B cell (primary cell): ENCODE measurements around the gene FSHR. TPM values are rescaled to one million over a fixed set of nuclear protein-coding genes. Genes with fewer than 3 reads are reported as not detected.

ENCODE experiments used
- ATAC-seq: fragments of 200-7000 bp; cut with Tn5 transposase; one replicate; pipeline ENCODE4 v1.10.0; 2021; ENCODE audit warnings: low read depth, mild to moderate bottlenecking, moderate number of reproducible peaks, moderate library complexity
- CTCF ChIA-PET: fragments of 350-600 bp; sonication (Branson Sonifier 250); formaldehyde crosslinking; loops from one replicate; lab custom pipeline; 2021; ENCODE audit warnings: antibody characterized with exemption, inconsistent platforms; lab: Charles Lee
- POLR2A ChIA-PET: fragments of 350-600 bp; sonication (Branson Sonifier 250); formaldehyde crosslinking; loops from one replicate; lab custom pipeline; 2021; ENCODE audit warnings: antibody characterized with exemption; lab: Charles Lee
- DNase-seq: peaks from one replicate; pipeline ENCODE4 v3.0.0; 2013
- H2AFZ ChIP-seq: 2 replicates; pipeline ENCODE4 v1.6.1; 2012; ENCODE audit warnings: mild to moderate bottlenecking, low read depth, low read length; ENCODE audit not compliant: insufficient read depth, poor library complexity, severe bottlenecking
- H3K27ac ChIP-seq, 2 donors: 1 replicate in 1 of 2; 2 replicates in 1 of 2; pipeline ENCODE4 v1.5.1; 2012 to 2013; ENCODE audit warnings: low read length in 2 of 2, mild to moderate bottlenecking in 2 of 2, moderate library complexity in 1 of 2
- H3K27me3 ChIP-seq, 4 experiments: fragments of 200-600 bp in 1 of 4; sonication (generic) in 1 of 4; replicated peaks in 1 of 4; 1 replicate in 2 of 4; 2 replicates in 2 of 4; pipeline versions ENCODE4 v1.6.1 to v1.7.0; 2013 to 2016; ENCODE audit warnings: low read length in 3 of 4, mild to moderate bottlenecking in 2 of 4, mixed read lengths in 1 of 4, moderate library complexity in 1 of 4; ENCODE audit not compliant: insufficient read depth in 4 of 4, control insufficient read depth in 3 of 4; ENCODE audit errors: control extremely low read depth in 1 of 4
- H3K36me3 ChIP-seq, 2 experiments: replicated peaks in 1 of 2; 1 replicate in 1 of 2; 2 replicates in 1 of 2; pipeline versions ENCODE4 v1.6.1 to v1.7.1; 2013; ENCODE audit warnings: low read length in 1 of 2; ENCODE audit not compliant: insufficient read depth in 2 of 2, control insufficient read depth in 1 of 2; ENCODE audit errors: control extremely low read depth in 1 of 2, extremely low read depth in 1 of 2
- H3K4me1 ChIP-seq, 2 donors: fragments of 200-600 bp in 1 of 2; sonication (generic) in 1 of 2; 1 replicate in 1 of 2; 2 replicates in 1 of 2; pipeline versions ENCODE4 v1.5.1 to v1.6.1; 2013 to 2017; ENCODE audit warnings: low read length in 2 of 2; ENCODE audit not compliant: control insufficient read depth in 2 of 2, insufficient read depth in 2 of 2
- H3K4me2 ChIP-seq: replicated peaks from 2 replicates; pipeline ENCODE3; 2012; ENCODE audit warnings: mild to moderate bottlenecking, low read depth, low read length; ENCODE audit not compliant: poor library complexity, severe bottlenecking
- H3K4me3 ChIP-seq, 5 experiments: fragments of 200-600 bp in 1 of 5; sonication (generic) in 1 of 5; 1 replicate in 3 of 5; 2 replicates in 2 of 5; pipeline versions ENCODE4 v1.5.1 to v1.7.0; 2011 to 2016; ENCODE audit warnings: low read length in 4 of 5, mild to moderate bottlenecking in 4 of 5, low read depth in 2 of 5, control low read depth in 1 of 5, moderate library complexity in 1 of 5; ENCODE audit not compliant: insufficient read depth in 1 of 5; ENCODE audit errors: control extremely low read depth in 1 of 5, extremely low read depth in 1 of 5
- H3K79me2 ChIP-seq: fragments of 200-600 bp; sonication (generic); one replicate; pipeline ENCODE4 v1.6.0; 2016; ENCODE audit warnings: low read length; ENCODE audit not compliant: control insufficient read depth, insufficient read depth
- H3K9ac ChIP-seq: fragments of 200-600 bp; sonication (generic); 2 replicates; pipeline ENCODE4 v1.6.1; 2017; ENCODE audit warnings: mild to moderate bottlenecking, low read length, moderate library complexity
- H3K9me3 ChIP-seq, 3 donors: one replicate each; pipeline versions ENCODE4 v1.6.1 to v1.7.1; 2013; ENCODE audit warnings: low read length in 2 of 3; ENCODE audit not compliant: control insufficient read depth in 2 of 3, insufficient read depth in 1 of 3; ENCODE audit errors: control extremely low read depth in 1 of 3
- H4K20me1 ChIP-seq: 2 replicates; pipeline ENCODE4 v1.6.0; 2012; ENCODE audit warnings: mild to moderate bottlenecking, low read length; ENCODE audit not compliant: insufficient read depth, control insufficient read depth, poor library complexity, severe bottlenecking
- H3K27ac Mint-ChIP-seq: one replicate; pipeline ENCODE4 v1.8.0; 2021; ENCODE audit warnings: mixed read lengths
- H3K27me3 Mint-ChIP-seq: one replicate; pipeline ENCODE4 v1.8.0; 2021; ENCODE audit warnings: mixed read lengths
- H3K4me1 Mint-ChIP-seq: one replicate; pipeline ENCODE4 v1.8.0; 2021; ENCODE audit warnings: mixed read lengths
- H3K4me3 Mint-ChIP-seq: one replicate; pipeline ENCODE4 v1.8.0; 2021; ENCODE audit warnings: mixed read lengths
- H3K9me3 Mint-ChIP-seq: one replicate; pipeline ENCODE4 v1.8.0; 2022; ENCODE audit warnings: mixed read lengths; ENCODE audit not compliant: insufficient read depth
- CTCF ChIP-seq: fragments of 200-600 bp; IDR thresholded peaks from one replicate; pipeline ENCODE4 v1.8.0; 2022; ENCODE audit warnings: antibody characterized with exemption, mild to moderate bottlenecking
- EZH2 ChIP-seq: IDR thresholded peaks from 2 replicates; pipeline ENCODE4 v1.6.1; 2012; ENCODE audit warnings: borderline replicate concordance, low read depth, mild to moderate bottlenecking, moderate library complexity, low read length; ENCODE audit not compliant: insufficient read depth, poor library complexity, severe bottlenecking
- WGBS: methylation state at CpG from one replicate; pipeline ENCODE4 v1.1.5; 2013; ENCODE audit warnings: missing lambda C conversion rate; ENCODE audit not compliant: insufficient coverage; 5-methylcytosine and 5-hydroxymethylcytosine counted together
- intact Hi-C: fragments of 100-400 bp; cut with micrococcal nuclease; formaldehyde crosslinking; loops from one replicate; pipeline ENCODE4 v1.10.0; 2022
- polyA plus RNA-seq: library from polyadenylated mRNA; depleted of rRNA; stranded (reverse); fragments of >200 nt; gene quantifications from 2 replicates; pipeline ENCODE4 v1.2.3, GENCODE V29; 2012
- total RNA-seq, 2 donors: library from RNA; stranded (reverse); fragments of 120-200 nt in 1 of 2; gene quantifications; 1 replicate in 1 of 2; 2 replicates in 1 of 2; pipeline versions ENCODE4 v1.2.3 to v1.2.4, GENCODE V29; 2013 to 2022

Gene FSHR
- total and polyA plus RNA-seq, 2 donors (not counting 1 experiment from before 2014, with no cell fraction given) = not detected

GRCh38 chr2:49035481-49035880 is 118.8 kb downstream of the FSHR start:
- Histone ChIP-seq H3K4me1 (no peaks in the 10 kb centered on the region), H3K4me3 (no peak overlapping the region), H2AFZ (no peak overlapping the region), H3K36me3 (no peaks in the 10 kb centered on the region), H4K20me1 (no peaks in the 10 kb centered on the region), H3K27me3 (no peaks in the 10 kb centered on the region), H3K9me3 (no peaks in the 10 kb centered on the region), H3K4me2 (no peak overlapping the region), H3K27ac (no peak overlapping the region), H3K79me2 (no peaks in the 10 kb centered on the region), H3K9ac (no peak overlapping the region)
- Mint-ChIP-seq H3K4me3 (no peak overlapping the region), H3K27me3 (no peaks in the 10 kb centered on the region), H3K27ac (no peak overlapping the region), H3K4me1 (no peaks in the 10 kb centered on the region), H3K9me3 (no peaks in the 10 kb centered on the region)
- DNase-seq (no peak), ATAC-seq (no peak)
- ChIA-PET CTCF (no interaction called here), POLR2A (no interaction called here)
- WGBS = no CpG with 5 or more reads among the region's 1 CpG
- intact Hi-C loops = no loop called here
- TF ChIP-seq EZH2 = no peak
- TF ChIP-seq CTCF = no peak

DNA sequence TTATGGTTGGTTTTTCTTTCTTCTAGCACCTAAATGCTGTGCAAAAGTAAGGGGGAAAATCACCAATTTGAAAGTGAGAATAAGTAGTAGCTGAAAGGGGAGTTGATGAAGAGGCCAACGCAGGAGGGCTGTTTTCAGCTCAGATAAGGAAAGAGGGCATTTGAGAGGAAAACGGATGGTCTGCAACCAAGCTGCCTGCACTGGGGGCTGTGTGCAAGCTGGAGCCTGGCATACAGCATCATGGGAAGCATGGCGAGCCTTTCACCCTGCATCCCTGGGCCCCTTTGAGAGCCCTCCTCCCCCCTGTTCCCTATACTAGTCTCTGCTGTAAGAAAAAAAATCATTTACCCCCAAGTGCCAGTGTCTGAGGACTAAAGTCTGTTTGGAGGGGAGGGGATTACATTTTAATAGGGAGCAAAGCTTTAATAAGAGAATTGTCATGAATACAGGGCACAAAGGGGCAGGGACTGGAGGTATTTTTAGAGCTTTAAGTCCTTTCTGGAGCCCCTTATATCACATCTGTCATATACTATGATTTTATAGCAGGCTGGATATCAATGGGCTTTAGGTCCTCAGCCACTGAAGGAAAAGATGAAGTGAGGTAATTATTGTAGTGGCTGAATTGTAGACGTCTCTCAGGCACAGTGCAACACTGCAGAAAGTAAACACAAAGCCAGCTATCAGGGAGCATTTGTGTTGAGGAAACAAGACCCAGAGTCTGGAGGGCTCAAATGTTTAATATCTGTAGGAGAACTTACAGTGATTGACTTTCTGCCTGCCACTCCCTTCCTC is 120.7 kb downstream of the FSHR start:
- Histone ChIP-seq H2AFZ (no peak overlapping the region), H3K4me3 (no peak overlapping the region), H3K36me3 (no peaks in the 10 kb centered on the region), H3K27ac (no peak overlapping the region), H4K20me1 (no peaks in the 10 kb centered on the region), H3K9ac (no peak overlapping the region), H3K9me3 (no peaks in the 10 kb centered on the region), H3K4me1 (no peaks in the 10 kb centered on the region), H3K4me2 (no peak overlapping the region), H3K79me2 (no peaks in the 10 kb centered on the region), H3K27me3 (no peaks in the 10 kb centered on the region)
- Mint-ChIP-seq H3K27ac (no peak overlapping the region), H3K4me3 (no peak overlapping the region), H3K27me3 (no peaks in the 10 kb centered on the region), H3K4me1 (no peaks in the 10 kb centered on the region), H3K9me3 (no peaks in the 10 kb centered on the region)
- ChIA-PET POLR2A (no interaction called here), CTCF (no interaction called here)
- ATAC-seq (no peak), DNase-seq (no peak)
- TF ChIP-seq EZH2 (no peak), CTCF (no peak)
- intact Hi-C loops = no loop called here
- 92% methylated on average over 4 of the region's 4 CpGs for whole genome bisulfite sequencing
